Bronchial epithelial cell (primary cell): ENCODE results near the gene PHACTR1. TPM values are rescaled to one million over a fixed set of nuclear protein-coding genes. Genes with fewer than 3 reads are reported as not detected.

Experiments used
- DNase-seq: peaks from one replicate; pipeline ENCODE4 v3.0.0-alpha.2; 2010; ENCODE audit warnings: low read depth
- FAIRE-seq: peaks from 2 replicates; lab custom pipeline; 2011; peaks lifted over from hg19 to GRCh38; lab: Jason Lieb, UNC
- H3K27me3 ChIP-seq: 2 replicates; pipeline ENCODE4 v1.5.1; 2011; ENCODE audit warnings: low read length; ENCODE audit not compliant: control insufficient read depth, insufficient read depth
- H3K36me3 ChIP-seq: 2 replicates; pipeline ENCODE4 v1.5.1; 2011; ENCODE audit warnings: low read length; ENCODE audit not compliant: control insufficient read depth, insufficient read depth
- H3K4me3 ChIP-seq: 2 replicates; pipeline ENCODE4 v1.5.1; 2011; ENCODE audit warnings: mild to moderate bottlenecking, low read depth, low read length, control low read depth
- total RNA-seq: library from RNA; depleted of rRNA; stranded (reverse); fragments of >200 nt; gene quantifications from 2 replicates; pipeline ENCODE4 v1.2.1, GENCODE V29; 2014
- TF ChIP-seq, protein P1 (sequence below): IDR thresholded peaks from 2 replicates; pipeline ENCODE4 v1.5.1; 2011; ENCODE audit warnings: mild to moderate bottlenecking, moderate library complexity, low read length, control low read depth, inconsistent platforms; ENCODE audit not compliant: insufficient read depth, severe bottlenecking

PHACTR1 gene
- total RNA-seq, 1 donor from 2014 or later, result under 0.01 TPM

DNA sequence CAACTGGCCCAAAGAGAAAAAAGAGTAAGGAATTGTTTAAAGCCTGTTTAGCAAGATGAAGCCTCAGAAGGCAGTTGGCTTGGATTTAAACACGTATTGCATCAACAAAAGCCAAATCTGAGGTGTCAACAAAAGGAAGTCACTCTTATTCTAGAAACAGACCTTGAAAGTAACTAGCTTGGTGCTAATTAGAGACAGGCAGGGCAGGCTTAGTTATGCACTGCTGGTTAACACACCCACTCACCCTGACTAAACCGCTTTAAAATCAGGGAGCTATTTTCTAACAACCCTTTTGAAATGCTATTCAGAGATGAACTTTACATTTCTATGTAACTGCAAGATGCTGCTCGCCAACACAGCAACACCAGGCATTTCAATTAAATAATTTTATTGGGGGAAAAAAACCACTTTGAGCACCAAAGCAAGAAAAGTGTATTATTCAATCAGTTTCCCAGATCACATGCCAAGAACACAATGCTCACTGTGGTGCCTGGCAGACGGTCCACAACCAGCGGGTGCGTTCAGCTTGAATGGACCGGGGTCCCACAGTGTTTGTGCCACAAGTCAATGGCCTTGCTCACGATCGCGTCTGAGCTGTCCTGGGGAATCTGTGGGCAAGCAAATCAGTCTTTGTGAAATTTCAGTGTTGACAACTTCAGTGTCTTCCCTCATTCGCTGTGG, 588.2 kb downstream of the PHACTR1 start:
- TF ChIP-seq, protein P1, sequence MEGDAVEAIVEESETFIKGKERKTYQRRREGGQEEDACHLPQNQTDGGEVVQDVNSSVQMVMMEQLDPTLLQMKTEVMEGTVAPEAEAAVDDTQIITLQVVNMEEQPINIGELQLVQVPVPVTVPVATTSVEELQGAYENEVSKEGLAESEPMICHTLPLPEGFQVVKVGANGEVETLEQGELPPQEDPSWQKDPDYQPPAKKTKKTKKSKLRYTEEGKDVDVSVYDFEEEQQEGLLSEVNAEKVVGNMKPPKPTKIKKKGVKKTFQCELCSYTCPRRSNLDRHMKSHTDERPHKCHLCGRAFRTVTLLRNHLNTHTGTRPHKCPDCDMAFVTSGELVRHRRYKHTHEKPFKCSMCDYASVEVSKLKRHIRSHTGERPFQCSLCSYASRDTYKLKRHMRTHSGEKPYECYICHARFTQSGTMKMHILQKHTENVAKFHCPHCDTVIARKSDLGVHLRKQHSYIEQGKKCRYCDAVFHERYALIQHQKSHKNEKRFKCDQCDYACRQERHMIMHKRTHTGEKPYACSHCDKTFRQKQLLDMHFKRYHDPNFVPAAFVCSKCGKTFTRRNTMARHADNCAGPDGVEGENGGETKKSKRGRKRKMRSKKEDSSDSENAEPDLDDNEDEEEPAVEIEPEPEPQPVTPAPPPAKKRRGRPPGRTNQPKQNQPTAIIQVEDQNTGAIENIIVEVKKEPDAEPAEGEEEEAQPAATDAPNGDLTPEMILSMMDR, result no peak
- H3K4me3 ChIP-seq, result no peak overlapping the region
- H3K36me3 ChIP-seq, result peaks cover 5% of the 10 kb centered on the region
- FAIRE-seq (no peak), DNase-seq (peak; percentile 22)
- H3K27me3 ChIP-seq, result no peaks in the 10 kb centered on the region

DNA sequence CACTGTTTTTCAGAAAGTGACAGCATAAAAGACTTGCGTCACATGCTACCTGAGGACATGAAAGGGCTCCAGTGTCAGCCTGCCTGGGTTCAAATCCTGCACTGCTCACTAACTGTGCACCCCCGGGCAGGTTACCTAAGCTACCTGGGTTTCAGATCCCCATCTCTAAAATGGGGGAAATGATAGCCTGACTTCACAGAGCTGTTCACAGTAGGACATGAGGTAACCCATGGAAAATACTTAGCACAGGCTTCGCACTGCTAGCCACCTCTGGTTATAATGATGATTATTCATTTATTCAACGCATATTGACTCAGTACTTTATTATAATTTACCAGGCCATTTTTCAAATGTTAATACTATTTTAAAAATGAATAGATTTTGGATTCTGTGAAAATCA, 588.7 kb downstream of the PHACTR1 start:
- TF ChIP-seq, protein P1, result no peak
- no peak for FAIRE-seq
- DNase-seq, result no peak
- Histone ChIP-seq H3K36me3 (peaks cover 2% of the 10 kb centered on the region), H3K4me3 (no peak overlapping the region), H3K27me3 (no peaks in the 10 kb centered on the region)

- no peaks in the 10 kb centered on the region for H3K27me3 ChIP-seq
- H3K4me3 ChIP-seq, result no peak overlapping the region
- DNase-seq (no peak), FAIRE-seq (no peak)
- TF ChIP-seq, protein P1, result no peak
- peaks cover 2% of the 10 kb centered on the region for H3K36me3 ChIP-seq
Measured at GRCh38 chr6:13305791-13306190, 589.2 kb downstream of the PHACTR1 start.

GRCh38 chr6:13307508-13307995, 591.0 kb downstream of the PHACTR1 start:
- peak; percentile 99 for DNase-seq
- Histone ChIP-seq H3K27me3 (no peaks in the 10 kb centered on the region), H3K36me3 (peaks cover 2% of the 10 kb centered on the region), H3K4me3 (no peak overlapping the region)
- TF ChIP-seq, protein P1, result no peak
- no peak for FAIRE-seq

- FAIRE-seq, result no peak
- peaks cover 2% of the 10 kb centered on the region for H3K36me3 ChIP-seq
- H3K4me3 ChIP-seq, result no peak overlapping the region
- TF ChIP-seq, protein P1, result no peak
- no peak for DNase-seq
- H3K27me3 ChIP-seq, result no peaks in the 10 kb centered on the region
Measured at GRCh38 chr6:13308332-13308731, 591.8 kb downstream of the PHACTR1 start.
